ENCODE results near the gene WDR55.

DNA sequence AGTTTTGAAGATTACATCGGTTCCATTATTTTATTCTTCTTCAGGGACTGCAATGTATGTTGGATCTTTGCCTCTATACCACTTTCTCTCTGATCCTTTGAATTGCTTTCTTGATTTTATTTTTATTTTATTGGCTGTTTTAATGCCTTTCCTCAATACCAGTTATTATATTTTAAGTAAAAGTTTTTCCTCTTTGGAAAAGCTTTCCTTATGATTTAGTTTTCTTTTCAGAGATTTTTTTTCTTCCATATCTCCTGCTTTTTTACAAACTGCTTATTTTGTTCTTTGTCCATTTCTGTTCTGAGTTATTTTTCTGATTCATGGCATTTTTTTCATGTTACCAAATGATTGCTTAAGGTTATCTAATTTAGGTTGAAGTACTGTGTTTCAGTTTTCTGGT is 47.1 kb downstream of the WDR55 start:
- TF ChIP-seq, protein P1, sequence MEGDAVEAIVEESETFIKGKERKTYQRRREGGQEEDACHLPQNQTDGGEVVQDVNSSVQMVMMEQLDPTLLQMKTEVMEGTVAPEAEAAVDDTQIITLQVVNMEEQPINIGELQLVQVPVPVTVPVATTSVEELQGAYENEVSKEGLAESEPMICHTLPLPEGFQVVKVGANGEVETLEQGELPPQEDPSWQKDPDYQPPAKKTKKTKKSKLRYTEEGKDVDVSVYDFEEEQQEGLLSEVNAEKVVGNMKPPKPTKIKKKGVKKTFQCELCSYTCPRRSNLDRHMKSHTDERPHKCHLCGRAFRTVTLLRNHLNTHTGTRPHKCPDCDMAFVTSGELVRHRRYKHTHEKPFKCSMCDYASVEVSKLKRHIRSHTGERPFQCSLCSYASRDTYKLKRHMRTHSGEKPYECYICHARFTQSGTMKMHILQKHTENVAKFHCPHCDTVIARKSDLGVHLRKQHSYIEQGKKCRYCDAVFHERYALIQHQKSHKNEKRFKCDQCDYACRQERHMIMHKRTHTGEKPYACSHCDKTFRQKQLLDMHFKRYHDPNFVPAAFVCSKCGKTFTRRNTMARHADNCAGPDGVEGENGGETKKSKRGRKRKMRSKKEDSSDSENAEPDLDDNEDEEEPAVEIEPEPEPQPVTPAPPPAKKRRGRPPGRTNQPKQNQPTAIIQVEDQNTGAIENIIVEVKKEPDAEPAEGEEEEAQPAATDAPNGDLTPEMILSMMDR (IDR thresholded peaks at IDR 0.05 in 4 of 5, conservative IDR thresholded peaks at IDR 0.05 in 1 of 5) = no peak
- TF ChIP-seq POLR2A (IDR thresholded peaks at IDR 0.05) = no peak

Data from gastrocnemius medialis (tissue), 4 donors.